GM18511 (cell line): ENCODE results near the gene SCAMP3.
"Not testable (repeated sequence)": the region's sequence is repeated elsewhere in the genome, so short reads cannot be mapped to it uniquely, and the experiment has no call there.

Experiments
- ATAC-seq: cut with Tn5 transposase; IDR thresholded peaks from one replicate; pipeline ENCODE4 v1.9.1; 2021; ENCODE audit warnings: mild to moderate bottlenecking, moderate library complexity; ENCODE audit not compliant: unreplicated experiment

Gene SCAMP3

DNA sequence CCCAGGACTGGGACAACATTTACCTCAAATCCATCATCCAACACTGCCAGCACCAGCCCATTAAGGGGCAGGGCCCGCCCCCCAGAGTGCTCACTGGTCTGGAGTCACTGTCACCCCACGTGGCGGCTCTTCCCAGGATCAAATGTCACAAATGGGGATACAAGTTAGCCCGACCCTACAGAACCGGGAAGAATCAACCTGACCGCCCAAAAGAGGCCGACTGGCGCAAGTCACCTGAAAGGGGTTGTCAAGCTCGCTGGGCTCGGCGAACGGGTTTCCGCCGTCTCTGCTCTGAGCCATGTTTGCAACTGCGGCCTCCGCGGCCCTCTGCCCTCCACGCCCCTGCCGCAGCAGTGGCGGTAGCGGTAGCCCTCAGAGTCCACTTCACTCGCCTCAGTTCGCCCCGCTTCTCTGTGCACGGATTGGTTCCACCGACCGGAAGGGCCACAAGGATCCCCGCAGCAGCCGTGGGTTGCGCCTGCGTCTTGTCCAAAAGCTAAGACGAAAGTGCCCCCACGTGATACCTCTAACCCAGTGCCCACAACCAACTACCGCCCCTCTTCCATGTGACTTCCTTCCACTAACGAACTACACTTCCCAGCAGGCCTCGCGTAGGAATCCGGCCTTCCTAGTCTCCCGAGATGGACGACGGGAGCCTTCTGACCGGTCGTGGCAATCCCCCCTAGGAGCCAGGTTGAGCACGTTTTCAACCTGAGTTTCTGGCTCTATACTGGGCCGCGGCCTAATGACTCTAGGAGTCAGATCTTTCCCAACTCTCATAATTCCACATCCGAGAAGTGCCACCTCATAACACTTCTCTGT lies at the start of gene SCAMP3:
TSS of gene SCAMP3 (minus strand) at position 509 of the 822 bp plus-strand sequence. CDS start at position 300, 209 bp downstream.
- ATAC-seq, result peak; percentile 96

DNA sequence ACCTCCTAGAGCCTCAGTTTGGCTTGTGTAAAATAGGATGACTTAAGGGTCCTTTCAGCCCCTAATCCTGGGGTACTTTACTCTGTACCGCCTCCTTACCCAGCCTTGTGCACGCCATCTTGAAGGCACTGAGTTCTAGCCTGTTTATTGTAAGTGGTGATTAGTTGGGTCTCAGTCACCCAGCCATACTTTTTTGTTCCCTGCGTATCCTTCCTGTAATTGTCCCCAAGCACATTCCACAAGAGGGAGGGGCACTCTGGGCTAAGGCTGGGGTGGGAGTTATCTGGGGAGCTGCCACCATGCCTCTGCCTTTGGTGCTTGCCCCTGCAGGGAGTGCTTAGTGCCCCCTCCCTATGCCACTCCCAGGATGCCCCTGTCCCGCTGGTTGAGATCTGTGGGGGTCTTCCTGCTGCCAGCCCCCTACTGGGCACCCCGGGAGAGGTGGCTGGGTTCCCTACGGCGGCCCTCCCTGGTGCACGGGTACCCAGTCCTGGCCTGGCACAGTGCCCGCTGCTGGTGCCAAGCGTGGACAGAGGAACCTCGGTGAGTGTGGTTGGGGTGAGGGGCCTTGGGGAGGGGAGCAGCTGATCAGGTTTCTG lies 47.4 kb upstream of the SCAMP3 start:
- ATAC-seq, result no peak

DNA sequence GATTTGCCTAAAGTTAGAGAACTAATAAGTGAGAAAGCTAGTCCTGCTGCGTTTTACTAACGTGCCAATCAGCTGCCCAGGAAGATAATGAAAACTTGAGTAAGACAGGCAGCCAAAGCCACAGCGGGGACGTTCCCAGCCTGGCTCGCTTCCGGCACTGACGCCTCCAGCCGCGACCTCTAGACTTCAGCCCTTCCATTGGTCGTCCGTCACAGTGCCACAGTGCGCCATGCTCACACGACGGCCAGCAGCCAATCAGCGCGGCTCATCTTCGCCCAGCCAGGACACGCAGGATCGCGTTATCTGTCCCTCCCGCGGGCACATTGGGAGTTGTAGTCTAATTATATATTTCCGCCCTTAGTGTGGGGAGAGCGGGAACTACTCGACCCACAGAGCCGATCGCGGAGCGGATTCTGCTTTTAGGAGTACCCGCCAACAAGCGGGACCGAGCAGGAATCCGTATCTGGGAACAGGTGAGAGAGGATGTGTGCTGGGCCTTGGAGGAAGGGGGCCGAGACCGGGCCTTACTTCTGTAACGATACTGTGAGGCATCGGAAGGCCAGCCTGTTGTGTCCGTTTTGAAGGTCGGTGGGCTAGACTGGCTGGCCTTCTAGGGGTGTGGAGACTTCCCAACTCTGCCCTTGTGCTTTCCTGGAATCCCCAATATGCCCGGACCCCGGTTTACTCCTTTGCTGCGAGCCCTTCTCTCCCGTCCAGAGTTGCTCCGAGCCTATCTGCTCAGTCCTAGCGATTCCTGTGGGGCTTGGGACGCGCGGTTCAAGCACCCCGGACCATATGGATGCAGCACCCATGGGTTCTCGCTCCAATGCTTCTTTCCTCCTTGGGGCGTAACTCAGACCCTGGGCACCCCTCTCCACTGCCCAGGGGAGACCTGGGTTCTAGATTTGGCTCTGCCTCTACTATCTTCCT lies 46.6 kb upstream of the SCAMP3 start, which contains the start of gene FDPS:
TSS of gene FDPS (plus strand) at position 374 of the 930 bp plus-strand sequence. CDS start 924 bp downstream, outside the sequence.
- peak; percentile 95 for ATAC-seq

DNA sequence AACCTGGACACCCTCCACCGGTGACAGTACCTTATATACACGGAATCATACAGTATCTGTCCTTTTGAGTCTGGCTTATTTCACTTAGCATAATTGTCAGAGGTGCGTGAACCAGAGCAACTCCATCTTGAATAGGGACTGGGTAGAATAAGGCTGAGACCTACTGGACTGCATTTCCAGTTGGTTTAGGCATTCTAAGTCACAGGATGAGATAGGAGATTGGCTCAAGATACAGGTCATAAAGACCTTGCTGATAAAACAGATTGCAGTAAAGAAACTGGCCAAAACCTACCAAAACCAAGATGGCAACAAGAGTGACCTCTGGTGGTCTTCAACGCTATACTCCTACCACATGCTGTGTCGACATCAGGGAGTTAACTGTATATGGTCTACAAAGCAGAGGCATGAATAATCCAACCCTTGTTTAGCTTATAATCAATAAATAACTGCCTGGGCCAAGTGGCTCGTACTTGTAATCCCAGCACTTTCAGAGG lies 45.1 kb upstream of the SCAMP3 start:
- no peak for ATAC-seq

DNA sequence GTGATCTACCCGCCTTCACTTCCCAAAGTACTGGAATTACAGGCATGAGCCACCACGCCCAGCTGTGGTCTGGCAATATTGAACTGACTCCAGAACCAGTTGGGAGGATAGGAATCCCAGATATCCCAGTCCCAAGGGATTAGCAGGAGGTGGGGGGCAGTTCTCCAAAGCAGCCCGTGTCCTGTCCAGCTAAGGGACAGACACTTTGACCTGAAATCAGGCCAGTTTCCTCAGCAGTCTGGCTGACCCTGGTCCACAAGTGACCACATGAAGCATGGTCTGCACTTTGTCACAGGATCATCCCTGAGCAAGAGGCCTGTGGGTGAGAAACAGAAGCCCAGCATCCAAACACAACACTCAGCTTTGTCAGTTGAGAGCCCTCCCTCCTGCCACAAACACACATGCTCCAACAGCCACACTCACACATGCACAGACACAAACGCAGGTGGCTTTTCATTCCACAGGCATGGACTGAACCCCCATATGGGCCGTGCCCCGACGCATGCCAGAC lies 43.8 kb upstream of the SCAMP3 start:
- no peak for ATAC-seq

GRCh38 chr1:155304558-155305063 lies 42.5 kb upstream of the SCAMP3 start:
- no peak for ATAC-seq

GRCh38 chr1:155301342-155301841 lies 39.2 kb upstream of the SCAMP3 start, which contains the start of gene PKLR:
PKLR (minus strand) TSS chr1:155301438; CDS start chr1:155301395, 43 bp downstream.
- no peak for ATAC-seq

DNA sequence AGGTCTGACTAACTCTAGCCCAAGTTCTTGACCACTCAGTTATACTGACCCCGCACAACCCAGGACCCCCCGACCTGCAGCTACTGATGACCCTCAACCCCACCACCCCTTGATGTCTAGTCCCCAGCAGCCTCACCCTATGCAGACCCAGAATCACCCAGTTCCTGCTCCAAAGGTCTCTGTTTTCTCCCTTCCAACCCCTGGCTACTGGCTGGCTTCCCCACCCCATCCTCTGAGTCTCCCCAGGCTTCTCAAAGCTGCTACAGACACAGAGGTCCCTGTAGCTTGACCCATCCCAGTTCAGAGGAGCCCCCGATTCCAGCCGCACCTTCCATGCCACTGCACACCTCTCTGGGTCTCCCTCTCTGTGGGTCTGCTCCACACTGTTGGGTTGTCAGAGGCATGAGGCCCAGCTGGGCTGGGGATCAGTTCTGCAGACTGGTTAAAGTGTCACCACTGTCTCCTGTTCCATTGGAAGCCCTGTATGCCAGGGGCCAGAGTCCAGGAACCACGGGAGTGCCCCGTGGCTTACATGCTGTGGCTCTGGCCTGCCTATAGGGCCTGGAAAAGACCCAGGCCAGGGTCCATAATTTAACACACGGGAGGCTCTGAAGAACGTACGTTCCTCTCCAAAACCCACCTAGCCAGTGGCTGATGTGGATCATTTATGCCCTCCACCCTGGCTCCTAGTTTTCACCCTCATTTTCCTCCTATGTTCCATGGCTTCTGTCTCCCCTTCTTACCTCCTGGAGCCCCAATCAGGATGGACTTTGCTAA lies 38.6 kb upstream of the SCAMP3 start:
- no peak for ATAC-seq

DNA sequence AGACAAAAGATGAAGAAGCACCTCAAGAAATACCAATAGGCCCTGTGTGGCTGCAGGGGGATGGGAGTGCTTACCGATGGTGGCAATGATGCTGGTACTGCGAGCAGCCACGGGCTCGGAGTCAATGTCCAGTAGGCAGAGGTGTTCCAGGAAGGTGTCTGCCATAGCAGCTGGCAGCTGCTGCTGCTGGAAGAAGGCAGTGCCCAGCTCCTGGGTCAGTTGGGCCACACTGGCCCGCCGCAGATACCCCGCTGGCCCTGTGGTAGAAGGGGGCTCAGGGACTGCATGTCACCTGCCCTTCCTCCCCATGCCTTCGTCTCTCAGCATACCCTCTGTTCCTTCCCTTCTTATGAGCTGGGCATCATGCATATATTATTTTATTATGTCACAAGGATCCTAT lies 37.9 kb upstream of the SCAMP3 start:
- ATAC-seq, result no peak

- no peak for ATAC-seq
Measured at GRCh38 chr1:155297384-155297783, 35.2 kb upstream of the SCAMP3 start.

DNA sequence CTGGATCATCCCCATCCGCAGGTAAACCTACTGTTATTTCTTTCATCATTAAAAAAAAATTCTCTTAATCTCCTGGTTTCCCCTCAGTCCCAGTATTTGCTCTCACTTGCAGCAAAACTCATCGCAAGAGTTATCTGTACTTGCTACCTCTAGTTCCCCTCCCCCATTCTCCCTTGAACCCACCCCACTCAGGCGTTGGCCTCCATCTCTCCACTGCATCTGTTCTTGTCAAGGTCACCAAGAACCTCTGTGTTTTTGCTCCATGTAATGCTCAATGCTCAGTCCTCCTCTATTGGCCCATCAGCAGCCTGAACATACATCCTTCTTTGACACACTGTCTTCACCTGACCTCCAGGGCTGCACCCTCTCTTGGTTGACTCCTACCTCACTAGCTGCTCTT lies 34.5 kb upstream of the SCAMP3 start:
- no peak for ATAC-seq

DNA sequence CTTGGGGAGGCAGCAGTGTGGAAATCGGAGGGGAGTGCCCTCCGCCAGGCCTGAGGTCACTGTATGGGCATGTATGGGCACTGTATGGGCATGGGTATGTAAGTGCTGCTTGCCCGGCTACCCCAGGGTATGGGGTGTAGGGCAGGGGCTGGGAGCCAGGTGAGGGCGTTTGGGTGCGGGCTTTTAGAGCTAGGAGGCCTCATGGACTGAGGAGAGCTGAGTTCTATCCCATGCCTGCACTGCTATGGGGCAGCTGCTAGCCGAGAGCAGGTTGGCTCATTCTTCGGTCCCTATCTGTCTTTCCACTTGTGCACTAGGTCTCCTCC lies 33.7 kb upstream of the SCAMP3 start:
- no peak for ATAC-seq

DNA sequence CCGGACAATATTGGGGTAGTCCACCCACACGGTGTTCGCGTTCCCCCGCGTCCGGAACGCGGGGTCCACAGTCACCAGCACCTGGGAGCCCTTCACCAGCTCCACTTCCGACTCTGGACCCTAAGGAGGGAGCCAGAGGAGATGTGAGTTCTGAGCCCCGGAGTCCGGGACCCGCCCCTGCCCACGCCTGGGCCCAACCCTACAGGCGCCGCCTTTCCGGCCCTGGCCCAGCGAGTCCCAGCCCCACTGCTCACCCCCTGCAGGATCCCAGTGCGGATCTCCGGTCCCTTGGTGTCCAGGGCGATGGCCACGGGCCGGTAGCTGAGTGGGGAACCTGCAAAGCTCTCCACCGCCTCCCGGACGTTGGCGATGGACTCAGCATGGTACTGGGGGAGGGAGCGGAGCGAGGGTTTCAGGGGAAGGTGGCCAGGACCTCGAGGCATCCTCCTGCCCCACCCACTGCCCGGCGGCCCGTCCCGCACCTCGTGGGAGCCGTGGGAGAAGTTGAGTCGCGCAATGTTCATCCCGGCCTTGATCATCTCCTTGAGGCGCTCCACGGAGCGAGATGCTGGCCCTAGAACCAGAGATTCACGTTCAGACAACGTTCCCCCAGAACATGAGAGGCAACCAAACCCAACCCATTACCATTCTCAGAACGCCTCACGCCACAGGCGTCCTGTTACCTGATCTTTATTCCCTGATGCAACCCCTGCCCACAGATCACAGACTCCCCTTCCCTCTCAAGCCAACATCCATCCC lies 33.2 kb upstream of the SCAMP3 start:
- no peak for ATAC-seq

DNA sequence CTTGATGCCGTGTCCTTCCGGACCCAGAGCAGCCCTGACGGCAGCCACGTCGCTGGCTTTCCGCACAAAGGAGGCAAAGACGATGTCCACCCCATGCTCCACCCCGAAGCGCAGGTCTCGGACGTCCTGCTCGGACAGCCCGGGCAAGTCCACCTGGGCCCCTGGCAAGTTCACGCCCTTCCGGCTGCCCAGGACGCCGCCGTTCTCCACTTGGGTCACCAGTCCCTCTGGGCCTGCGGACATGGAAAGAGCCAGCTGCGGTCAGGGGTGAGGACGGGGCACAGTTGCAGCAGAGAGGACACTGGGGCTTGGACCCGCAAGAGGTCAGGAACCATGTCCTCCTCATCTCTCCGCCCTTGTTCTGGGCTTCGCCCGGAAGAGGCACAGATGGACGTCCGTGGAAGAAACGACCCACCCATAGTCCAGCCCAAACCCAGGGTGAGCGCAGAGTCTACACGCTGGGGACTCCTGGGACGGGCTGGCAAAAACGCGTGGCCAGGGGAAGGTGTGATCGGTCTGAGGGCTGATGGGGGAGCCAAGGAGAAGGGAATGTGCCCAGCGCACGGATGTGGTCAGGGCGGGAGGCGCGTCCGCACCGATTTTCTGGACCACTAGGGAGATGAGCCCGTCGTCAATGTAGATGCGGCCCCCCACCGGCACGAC lies 32.5 kb upstream of the SCAMP3 start:
- no peak for ATAC-seq

- no peak for ATAC-seq
Measured at GRCh38 chr1:155293086-155293749, 31.1 kb upstream of the SCAMP3 start.

DNA sequence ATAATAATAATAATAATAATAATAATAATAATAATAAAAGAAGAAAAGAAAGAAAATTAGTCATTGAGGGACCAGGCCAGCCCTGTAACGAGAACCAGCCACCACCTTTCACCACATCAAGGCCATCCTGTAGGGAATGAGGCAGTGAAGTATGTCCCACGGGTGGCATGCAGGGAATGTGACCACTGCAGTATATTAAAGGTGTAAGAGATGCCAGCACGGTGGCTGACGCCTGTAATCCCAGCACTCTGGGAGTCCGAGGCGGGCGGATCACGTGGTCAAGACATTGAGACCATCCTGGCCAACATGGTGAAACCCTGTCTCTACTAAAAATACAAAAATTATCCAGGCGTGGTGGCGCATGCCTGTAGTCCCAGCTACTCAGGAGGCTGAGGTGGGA lies 28.8 kb upstream of the SCAMP3 start:
- not testable (repeated sequence) for ATAC-seq

DNA sequence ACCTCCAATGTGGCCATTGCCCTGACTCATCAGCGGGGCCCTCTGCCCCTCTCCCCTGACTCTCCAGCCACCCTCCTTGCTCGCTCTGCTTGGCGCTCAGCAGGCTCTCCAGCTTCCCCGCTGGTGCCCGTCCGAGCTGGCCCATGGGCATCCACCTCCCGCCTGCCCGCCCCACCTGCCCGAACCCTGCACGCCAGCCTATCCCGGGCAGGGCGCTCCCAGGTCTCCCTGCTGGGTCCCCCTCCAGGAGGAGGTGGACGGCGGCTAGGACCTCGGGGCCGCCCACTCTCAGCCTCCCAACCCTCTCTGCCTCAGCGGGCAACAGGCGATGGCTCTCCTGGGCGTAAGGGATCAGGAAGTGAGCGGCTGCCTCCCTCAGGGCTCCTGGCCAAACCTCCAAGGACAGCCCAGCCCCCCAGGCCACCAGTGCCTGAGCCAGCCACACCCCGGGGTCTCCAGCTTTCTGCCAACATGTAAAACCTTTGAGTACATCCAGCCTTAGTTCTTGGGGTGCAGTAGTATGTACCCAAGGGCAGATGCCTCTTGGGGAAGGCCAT lies 25.9 kb upstream of the SCAMP3 start:
- ATAC-seq, result no peak

DNA sequence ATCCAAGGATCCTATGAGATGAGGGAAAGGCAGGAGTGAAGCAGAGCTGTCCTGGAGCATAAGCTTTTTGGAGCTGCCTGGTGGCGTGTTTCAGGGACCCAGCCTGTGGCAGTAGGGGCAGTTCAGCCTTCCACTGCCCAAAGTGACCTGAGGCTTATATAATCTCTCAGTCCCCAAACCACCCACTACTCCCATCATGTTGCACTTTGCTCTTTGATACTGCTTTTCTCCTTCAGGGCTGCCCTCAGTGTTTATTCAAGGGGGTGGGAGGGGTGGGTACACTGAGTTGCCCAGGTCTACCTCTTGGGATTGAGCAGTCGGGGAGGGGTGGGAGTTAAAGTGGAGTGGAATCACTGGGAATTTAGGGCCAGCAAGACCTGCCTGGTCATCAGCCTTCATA lies 24.4 kb upstream of the SCAMP3 start:
- ATAC-seq, result no peak
